Keratinocyte (primary cell): ENCODE data around the gene NR1H2. TPM values are rescaled to one million over a fixed set of nuclear protein-coding genes. Genes with fewer than 3 reads are reported as not detected.

ENCODE experiments used
- DNase-seq: peaks from one replicate; pipeline ENCODE4 v3.0.0-alpha.2; 2011; ENCODE audit warnings: low read depth, missing footprints, low spot score
- FAIRE-seq: peaks from 2 replicates; lab custom pipeline; 2011; peaks lifted over from hg19 to GRCh38; lab: Jason Lieb, UNC
- H2AFZ ChIP-seq: 2 replicates; pipeline ENCODE4 v1.6.0; 2012; ENCODE audit warnings: low read length, control low read depth, inconsistent platforms; ENCODE audit not compliant: control insufficient read depth
- H3K27ac ChIP-seq: 2 replicates; pipeline ENCODE4 v1.5.1; 2011; ENCODE audit warnings: low read length; ENCODE audit not compliant: control insufficient read depth, insufficient read depth
- H3K27me3 ChIP-seq: 3 replicates; pipeline ENCODE4 v1.6.0; 2011; ENCODE audit warnings: low read length; ENCODE audit not compliant: control insufficient read depth, insufficient read depth; ENCODE audit errors: extremely low read depth
- H3K36me3 ChIP-seq, 2 experiments: 2 replicates in 1 of 2; 3 replicates in 1 of 2; pipeline ENCODE4 v1.5.1; 2011; ENCODE audit warnings: low read length in 2 of 2, mild to moderate bottlenecking in 1 of 2; ENCODE audit not compliant: control insufficient read depth in 2 of 2, insufficient read depth in 2 of 2; ENCODE audit errors: extremely low read depth in 1 of 2
- H3K4me1 ChIP-seq: 3 replicates; pipeline ENCODE4 v1.5.1; 2011; ENCODE audit warnings: low read length; ENCODE audit not compliant: control insufficient read depth, insufficient read depth; ENCODE audit errors: extremely low read depth
- H3K4me2 ChIP-seq: 3 replicates; pipeline ENCODE4 v1.6.0; 2011; ENCODE audit warnings: low read depth, low read length; ENCODE audit not compliant: control insufficient read depth, insufficient read depth; ENCODE audit errors: extremely low read depth
- H3K4me3 ChIP-seq, 3 experiments: fragments of 200-600 bp in 1 of 3; sonication (generic) in 1 of 3; 2 replicates in 2 of 3; 3 replicates in 1 of 3; pipeline ENCODE4 v1.5.1; 2011 to 2016; ENCODE audit warnings: low read length in 3 of 3, mild to moderate bottlenecking in 3 of 3, control low read depth in 2 of 3, inconsistent platforms in 1 of 3, low read depth in 1 of 3, mixed read lengths in 1 of 3, mixed run types in 1 of 3, moderate library complexity in 1 of 3; ENCODE audit not compliant: control insufficient read depth in 2 of 3, insufficient read depth in 2 of 3; ENCODE audit errors: extremely low read depth in 1 of 3
- H3K79me2 ChIP-seq: 2 replicates; pipeline ENCODE4 v1.6.0; 2012; ENCODE audit warnings: low read length; ENCODE audit not compliant: control insufficient read depth, insufficient read depth
- H3K9ac ChIP-seq: 3 replicates; pipeline ENCODE4 v1.6.0; 2011; ENCODE audit warnings: low read length; ENCODE audit not compliant: control insufficient read depth, insufficient read depth; ENCODE audit errors: extremely low read depth
- H3K9me1 ChIP-seq: 3 replicates; pipeline ENCODE4 v1.6.0; 2011; ENCODE audit warnings: low read length; ENCODE audit not compliant: control insufficient read depth, insufficient read depth; ENCODE audit errors: extremely low read depth
- H3K9me3 ChIP-seq: 2 replicates; pipeline ENCODE4 v1.5.1; 2012; ENCODE audit warnings: low read depth, low read length; ENCODE audit not compliant: control insufficient read depth
- H4K20me1 ChIP-seq: 3 replicates; pipeline ENCODE4 v1.6.0; 2011; ENCODE audit warnings: low read length; ENCODE audit not compliant: control insufficient read depth, insufficient read depth; ENCODE audit errors: extremely low read depth
- CTCF ChIP-seq, 3 experiments: IDR thresholded peaks in 1 of 3; conservative IDR thresholded peaks in 1 of 3; optimal IDR thresholded peaks in 1 of 3; 2 replicates in 2 of 3; 3 replicates in 1 of 3; pipeline versions ENCODE3 to v1.5.1; 2011; ENCODE audit warnings: low read length in 3 of 3, mild to moderate bottlenecking in 3 of 3, moderate library complexity in 2 of 3, control low read depth in 1 of 3, inconsistent platforms in 1 of 3; ENCODE audit not compliant: insufficient read depth in 2 of 3; ENCODE audit errors: extremely low read depth in 1 of 3
- EZH2 ChIP-seq: IDR thresholded peaks from one replicate; pipeline ENCODE4 v1.6.1; 2012; ENCODE audit warnings: inconsistent platforms, mild to moderate bottlenecking, low read length, moderate library complexity
- dilution Hi-C: fragments of 300-500 bp; cut with MboI; formaldehyde crosslinking; loops from one replicate; pipeline ENCODE4 v1.7.0; 2020; ENCODE audit warnings: low sequenced_read_pairs; ENCODE audit not compliant: extremely low pct_ligation_motif_present
- polyA plus RNA-seq, 5 experiments: library from polyadenylated mRNA; depleted of rRNA in 3 of 5; stranded (reverse) in 3 of 5; stranded (forward) in 1 of 5; unstranded in 1 of 5; fragments of >200 nt; gene quantifications; 1 replicate in 1 of 5; 2 replicates in 3 of 5; 3 replicates in 1 of 5; pipeline versions ENCODE4 v1.2.1 to v1.2.3, GENCODE V29; 2011 to 2012; ENCODE audit warnings: missing spikeins in 2 of 5, low read depth in 1 of 5, low replicate concordance in 1 of 5

NR1H2 gene
- polyA plus RNA-seq, 1 donor (not counting 4 experiments of a cell fraction or from before 2014, with no cell fraction given), result 19.5 TPM

GRCh38 chr19:50402544-50403301 is 26.5 kb downstream of the NR1H2 start:
- Histone ChIP-seq H2AFZ (no peak overlapping the region), H3K4me1 (no peaks in the 10 kb centered on the region), H4K20me1 (no peaks in the 10 kb centered on the region), H3K36me3 (peaks cover 0 to 11% of the 10 kb centered on the region in 2 experiments), H3K4me3 (no peak overlapping the region), H3K79me2 (peaks cover 6% of the 10 kb centered on the region), H3K9me3 (no peaks in the 10 kb centered on the region), H3K9me1 (no peaks in the 10 kb centered on the region), H3K4me2 (no peak overlapping the region), H3K27me3 (no peaks in the 10 kb centered on the region), H3K27ac (no peak overlapping the region), H3K9ac (no peak overlapping the region)
- DNase-seq, result no peak
- no peak for FAIRE-seq
- TF ChIP-seq EZH2 (no peak), CTCF (optimal IDR thresholded peaks at IDR 0.05 in 1 of 3, IDR thresholded peaks at IDR 0.05 in 1 of 3, conservative IDR thresholded peaks at IDR 0.05 in 1 of 3; ENCODE audit: extremely low read depth in 1 of 3, insufficient read depth in 2 of 3, low read length in 3 of 3) (no peak)
- dilution Hi-C loops, result no loop called here

- Histone ChIP-seq H2AFZ (no peak overlapping the region), H3K36me3 (peaks cover 5 to 13% of the 10 kb centered on the region in 2 experiments), H3K27me3 (no peaks in the 10 kb centered on the region), H3K4me1 (no peaks in the 10 kb centered on the region), H3K9me3 (no peaks in the 10 kb centered on the region), H4K20me1 (no peaks in the 10 kb centered on the region), H3K27ac (no peak overlapping the region), H3K4me3 (no peak overlapping the region), H3K9ac (no peak overlapping the region), H3K9me1 (no peaks in the 10 kb centered on the region), H3K4me2 (no peak overlapping the region), H3K79me2 (no peaks in the 10 kb centered on the region)
- TF ChIP-seq EZH2 (no peak), CTCF (optimal IDR thresholded peaks at IDR 0.05 in 1 of 3, IDR thresholded peaks at IDR 0.05 in 1 of 3, conservative IDR thresholded peaks at IDR 0.05 in 1 of 3; ENCODE audit: extremely low read depth in 1 of 3, insufficient read depth in 2 of 3, low read length in 3 of 3) (no peak)
- DNase-seq (no peak), FAIRE-seq (no peak)
- dilution Hi-C loops, result no loop called here
These were observed 30.0 kb downstream of the NR1H2 start for GRCh38 chr19:50406156-50406820.
